Stimulated activated CD4-positive, alpha-beta T cell treated with anti-CD3 and anti-CD28 coated beads, Interleukin-12 subunit alpha, Interleukin-12 subunit beta, amount 100 ng/mL, for 4 hours (primary cell): Measurements from ENCODE around the gene UBR7.
"Not testable (repeated sequence)": the region's sequence is repeated elsewhere in the genome, so short reads cannot be mapped to it uniquely, and the experiment has no call there.

Source experiments
- DNase-seq: peaks from one replicate; pipeline ENCODE4 v3.0.0-alpha.2; 2020

Gene UBR7

DNA sequence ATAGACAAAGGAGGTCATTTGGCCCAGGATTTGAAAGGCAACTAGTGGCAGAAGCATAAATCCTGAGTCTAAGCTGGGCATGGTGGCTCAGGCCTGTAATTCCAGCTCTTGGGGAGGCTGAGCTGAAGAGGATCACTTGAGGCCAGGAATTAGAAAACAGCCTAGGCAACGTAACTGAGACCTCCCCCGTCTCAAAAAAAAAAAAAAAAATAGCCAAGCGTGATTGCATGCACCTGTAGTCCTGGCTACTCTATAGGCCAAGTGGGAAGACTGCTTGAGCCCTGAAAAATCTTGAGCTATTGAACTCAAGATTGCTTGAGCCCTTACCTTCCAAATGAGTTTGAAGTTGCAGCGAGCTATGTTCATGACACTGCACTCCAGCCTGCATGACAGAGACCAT, 8.0 kb upstream of the UBR7 start:
- no peak for DNase-seq

- DNase-seq: no peak
Observed at GRCh38 chr14:93200553-93200952, 6.5 kb upstream of the UBR7 start.

DNA sequence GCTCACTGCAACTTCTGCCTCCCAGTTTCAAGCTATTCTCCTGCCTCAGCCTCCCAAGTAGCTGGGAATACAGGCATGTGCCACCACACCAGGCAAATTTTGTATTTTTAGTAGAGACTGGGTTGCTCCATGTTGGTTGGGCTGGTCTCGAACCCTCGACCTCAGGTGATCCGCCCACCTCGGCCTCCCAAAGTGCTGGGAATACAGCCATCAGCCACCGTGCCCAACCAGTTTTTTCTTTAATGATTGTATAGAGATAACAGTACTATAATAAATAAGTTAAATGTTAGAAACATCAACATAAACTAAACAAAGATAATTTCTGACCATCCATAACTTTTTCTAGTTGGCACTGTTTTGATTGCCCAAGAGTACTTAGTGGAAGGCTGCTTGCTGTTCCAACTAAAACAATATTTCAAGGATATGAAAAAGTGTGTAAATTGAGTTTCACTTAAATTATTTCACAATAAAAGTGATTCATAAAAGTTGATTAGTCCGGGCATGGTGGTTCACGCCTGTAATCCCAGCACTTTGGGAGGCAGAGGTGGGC, 5.8 kb upstream of the UBR7 start:
- DNase-seq: no peak

DNA sequence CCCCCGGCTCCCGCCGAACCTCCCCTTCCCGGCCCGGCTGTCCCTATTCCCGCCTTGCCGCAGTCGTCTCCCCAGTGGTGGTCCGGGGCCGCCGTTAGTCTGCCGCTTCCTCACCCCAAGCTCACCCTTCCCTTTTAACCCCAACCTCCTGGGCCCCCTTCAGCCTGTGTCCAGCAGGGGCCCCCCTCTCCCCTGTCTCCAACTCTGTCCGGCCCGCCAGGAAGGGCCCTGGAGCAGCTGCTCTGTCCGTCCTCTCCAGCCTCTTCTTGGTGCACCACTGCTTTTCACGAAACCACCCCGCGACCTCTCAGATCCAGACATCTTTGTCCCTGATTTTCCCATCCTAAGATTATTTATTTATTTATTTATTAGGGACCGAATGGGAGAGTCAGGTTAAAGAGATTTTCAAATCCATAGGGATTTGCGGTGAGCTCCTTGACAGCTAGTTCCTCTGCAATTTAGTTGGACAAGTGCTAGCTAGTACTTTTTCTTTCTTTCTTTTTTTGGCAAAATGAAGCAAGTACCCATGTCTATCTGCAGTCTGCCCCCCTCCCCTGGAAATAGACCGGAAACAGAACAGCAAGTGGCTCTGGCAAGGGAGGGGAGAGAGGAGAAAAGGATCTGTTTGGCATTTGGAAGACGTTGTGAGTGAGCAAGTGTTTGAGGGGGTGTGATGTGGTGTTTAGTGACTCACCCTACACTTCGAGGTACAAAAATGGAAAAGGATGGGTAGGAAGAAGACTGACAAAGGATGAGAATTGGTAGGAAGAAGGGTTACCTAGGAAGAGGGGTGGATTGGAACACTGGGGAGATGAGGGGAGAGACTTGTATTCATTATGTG, 632 bp downstream of the UBR7 start:
- DNase-seq: no peak

DNA sequence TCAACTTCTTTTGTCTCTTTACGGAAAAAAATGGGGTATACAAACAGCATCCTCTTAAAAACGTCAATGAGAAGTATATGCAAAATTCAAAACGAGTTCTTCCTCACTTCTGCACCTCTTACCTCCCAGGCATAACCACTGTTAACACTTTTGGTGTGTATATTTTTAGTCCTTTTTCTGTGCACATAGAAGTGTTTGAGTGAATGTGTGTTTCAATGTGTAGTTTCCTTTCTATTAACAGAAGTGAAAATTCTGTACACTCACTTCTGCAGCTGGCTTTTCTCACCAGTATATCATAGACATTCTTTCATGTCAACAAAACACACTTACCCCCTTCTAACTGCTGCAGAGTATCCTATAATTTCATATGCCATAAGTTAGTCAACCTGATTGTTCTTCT, 5.4 kb downstream of the UBR7 start:
- DNase-seq: no peak

- DNase-seq: no peak
Observed at GRCh38 chr14:93214598-93214997, 7.5 kb downstream of the UBR7 start.

GRCh38 chr14:93219103-93219726, 12.2 kb downstream of the UBR7 start:
- peak; percentile 15 for DNase-seq

DNA sequence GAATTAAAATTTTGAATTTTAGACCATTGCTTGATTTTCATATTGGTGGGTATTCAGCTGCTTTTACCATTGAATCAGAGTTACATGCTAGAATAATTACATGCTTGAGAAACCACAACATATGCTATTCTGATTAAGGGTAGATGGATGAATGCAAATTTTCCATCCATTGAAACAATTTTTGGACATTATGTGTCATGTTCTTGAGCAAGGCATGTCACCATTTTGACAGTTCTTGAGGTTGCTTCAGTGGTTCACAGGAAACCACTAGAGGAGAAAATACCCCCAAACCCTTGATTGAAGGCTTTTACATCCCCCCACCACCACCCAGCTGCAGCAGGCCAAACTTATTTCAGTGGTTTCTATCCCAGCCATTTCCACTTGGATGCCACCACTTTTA, 13.5 kb downstream of the UBR7 start:
- no peak for DNase-seq

DNA sequence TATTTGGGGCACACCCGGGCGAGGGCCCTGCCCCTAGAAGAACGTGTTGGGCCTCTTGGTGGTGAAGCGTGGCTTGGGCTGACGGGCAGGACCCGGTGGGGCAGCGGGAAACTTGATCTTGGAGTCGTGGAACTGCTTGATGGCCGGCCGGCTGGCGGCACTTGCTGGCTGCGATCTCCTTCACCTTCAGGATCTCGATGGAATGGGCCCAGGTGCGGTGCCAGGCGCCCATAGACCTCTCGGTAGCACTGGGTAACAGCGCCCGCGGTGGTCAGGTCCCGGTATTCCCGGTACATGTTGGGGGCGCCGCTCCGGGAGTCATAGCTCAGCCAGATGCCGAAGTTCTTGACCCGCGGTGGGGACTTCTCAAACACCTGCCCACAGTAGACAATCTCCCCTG, 16.5 kb downstream of the UBR7 start:
- no peak for DNase-seq

DNA sequence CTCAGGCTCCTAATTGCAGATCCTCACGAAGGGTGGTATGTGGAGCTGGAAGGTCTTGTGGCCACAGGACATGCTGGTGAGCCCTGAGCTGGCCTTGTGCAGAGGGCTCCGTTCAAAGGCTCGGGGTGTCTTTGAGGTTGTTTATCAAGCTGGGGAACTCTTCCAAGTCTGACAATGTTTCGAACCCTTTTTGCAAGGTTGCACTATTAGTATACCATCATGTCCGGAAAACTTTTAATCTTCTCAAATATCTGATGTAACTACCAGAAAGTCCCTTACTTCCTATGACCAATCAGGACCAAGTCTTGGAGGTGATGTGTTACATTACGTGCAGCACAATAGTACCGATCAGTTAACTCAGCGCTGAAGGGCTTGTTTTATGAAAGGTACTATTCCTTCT, 21.5 kb downstream of the UBR7 start:
- DNase-seq: no peak

DNA sequence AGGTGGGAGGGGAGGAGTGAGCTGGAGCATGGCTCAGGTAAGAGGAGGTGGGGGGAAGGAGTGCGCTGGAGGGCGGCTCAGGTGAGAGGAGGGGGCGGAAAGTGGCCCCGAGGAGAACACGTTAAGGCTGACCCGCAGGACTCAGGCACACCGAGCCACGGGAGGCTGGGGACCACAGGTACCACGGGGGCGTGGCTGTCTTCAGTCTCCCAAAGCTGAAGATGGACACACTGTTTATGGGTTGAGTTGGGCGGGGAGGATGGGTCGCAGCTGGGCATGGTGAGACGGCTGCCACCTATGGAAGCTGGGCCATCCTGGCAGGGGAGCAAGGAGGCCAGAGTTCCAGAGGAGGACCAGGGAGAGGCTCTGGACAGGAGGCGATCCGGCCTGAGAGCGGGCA, 23.5 kb downstream of the UBR7 start:
- no peak for DNase-seq

DNA sequence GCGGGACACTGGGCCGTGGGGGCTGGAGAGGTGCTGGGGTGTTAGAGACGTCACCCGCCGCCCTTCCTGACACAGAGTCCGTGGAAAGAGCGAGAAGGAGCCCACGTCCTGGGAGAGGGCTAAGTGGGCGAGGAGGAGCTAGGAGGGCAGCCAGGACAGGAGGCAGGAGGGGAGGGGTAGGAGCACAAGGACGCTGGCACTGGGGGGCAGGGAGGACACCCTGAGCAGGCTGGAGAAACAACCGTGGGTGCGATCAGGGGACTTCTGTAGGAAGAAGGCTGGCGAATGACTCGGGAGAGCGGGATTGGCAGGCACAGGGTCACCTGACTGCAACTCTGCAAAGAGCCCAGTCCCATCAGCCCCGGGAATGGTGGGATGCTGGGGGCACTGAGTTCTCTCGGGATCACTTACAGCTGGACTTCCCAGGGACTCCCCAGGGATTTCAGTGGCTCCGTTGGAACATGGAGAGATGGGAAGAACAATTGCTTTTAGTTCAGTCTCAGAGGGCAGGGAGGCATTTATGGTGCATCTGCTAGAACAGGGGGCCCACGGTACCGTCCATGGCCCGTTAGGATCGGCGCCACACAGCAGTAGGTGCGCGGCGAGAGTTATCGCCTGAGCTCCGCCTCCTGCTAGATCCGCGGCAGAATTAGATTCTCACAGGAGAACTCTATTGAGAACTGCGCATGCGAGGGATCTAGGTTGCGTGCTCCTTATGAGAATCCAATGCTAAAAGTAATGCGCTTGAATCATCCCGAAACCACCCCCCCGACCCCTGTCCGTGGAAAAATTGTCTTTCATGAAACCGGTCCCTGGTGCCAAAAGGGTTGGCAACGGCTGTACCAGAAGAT, 24.3 kb downstream of the UBR7 start:
- no peak for DNase-seq

GRCh38 chr14:93232159-93232558, 25.1 kb downstream of the UBR7 start:
- no peak for DNase-seq

- not testable (repeated sequence) for DNase-seq
Observed at GRCh38 chr14:93233078-93233477, 26.0 kb downstream of the UBR7 start.

DNA sequence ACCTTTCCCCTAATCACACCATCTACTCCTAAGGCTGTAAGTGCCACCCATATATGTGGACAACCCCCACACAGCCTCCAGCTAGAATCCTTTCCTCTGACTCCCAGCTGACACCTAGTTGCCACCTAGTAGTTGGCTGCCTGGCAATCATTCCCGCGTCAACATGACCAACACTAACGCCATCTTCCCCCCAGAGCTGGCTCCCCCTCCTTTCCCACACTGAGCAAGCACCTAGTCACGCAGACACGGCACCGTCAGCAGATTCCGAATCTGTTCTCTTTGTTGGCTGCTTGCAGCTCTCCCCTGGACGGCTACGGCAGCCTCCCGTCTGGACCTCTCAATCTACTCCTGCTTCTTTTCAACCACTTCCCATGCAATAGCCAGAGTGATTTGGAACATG, 27.7 kb downstream of the UBR7 start:
- no peak for DNase-seq

DNA sequence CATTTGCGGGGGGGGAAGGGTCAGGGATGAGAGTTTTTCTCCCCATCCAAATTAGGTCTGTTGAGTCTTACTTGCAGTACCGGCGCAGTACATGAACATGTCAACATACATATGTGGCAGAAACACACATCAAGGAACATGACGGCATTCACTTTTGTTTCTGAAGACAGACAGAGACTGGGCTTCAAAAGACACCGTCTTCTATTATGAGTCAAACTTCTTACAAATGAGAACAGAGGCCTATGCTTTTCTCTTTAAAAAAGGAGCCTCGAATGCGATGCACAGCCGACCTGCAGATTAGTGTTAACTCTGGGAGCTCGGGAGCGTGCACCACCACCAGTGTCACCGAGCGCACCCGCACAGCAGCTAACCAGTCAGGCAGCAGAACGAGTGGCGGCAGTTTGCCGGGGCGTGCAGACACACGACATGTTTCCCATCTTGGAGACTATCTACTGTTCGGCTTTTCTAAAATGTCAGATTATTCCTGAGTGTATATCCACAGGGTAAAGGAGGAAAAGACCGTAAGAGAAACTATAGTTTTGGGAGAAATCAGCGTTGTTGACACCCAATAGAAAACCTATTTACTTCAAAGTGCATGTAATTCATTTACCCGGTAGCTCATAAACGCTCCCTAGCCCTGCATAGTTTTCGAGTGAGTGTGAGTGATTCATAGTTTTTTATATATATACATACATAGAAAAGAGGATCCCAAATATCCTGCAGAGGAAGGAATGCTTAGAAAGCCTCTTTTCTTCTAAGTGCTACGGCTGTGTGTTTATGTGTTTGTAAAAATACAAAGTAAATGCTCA, 33.0 kb downstream of the UBR7 start:
- DNase-seq: no peak

- no peak for DNase-seq
Observed at GRCh38 chr14:93240678-93241000, 33.6 kb downstream of the UBR7 start.

DNA sequence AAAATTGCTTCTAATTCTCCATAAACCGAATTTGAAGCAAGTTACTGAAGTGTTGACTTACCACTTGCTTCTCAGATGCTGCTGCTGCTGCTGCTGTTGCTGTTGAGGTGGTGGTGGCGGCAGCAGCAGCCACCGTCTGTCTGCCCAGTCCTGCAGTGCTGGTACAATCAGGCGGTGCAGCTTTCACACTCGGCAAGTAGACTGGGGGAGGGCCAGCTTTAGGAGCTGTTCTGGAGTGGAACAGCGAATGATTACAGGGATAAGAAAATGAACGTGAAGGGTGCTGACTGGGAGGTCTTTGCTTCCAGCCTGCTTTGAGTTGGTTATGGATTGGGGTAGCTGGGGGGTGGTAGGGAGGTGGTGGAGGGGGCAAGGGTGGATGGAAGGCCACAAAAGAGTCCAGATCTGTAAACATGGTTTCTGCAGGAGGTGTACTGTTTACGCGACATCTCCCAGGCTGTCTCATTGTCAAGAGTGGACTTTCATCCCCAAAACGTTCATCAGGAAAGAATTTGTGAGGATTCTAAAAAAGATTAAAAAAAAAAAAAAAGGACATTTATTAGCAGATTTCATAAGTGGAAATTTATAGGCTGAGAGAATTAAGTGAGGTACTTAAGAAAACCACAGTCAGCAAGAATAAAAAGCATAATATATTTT, 38.8 kb downstream of the UBR7 start:
- no peak for DNase-seq

- DNase-seq: no peak
Observed at GRCh38 chr14:93246534-93246933, 39.5 kb downstream of the UBR7 start.

DNA sequence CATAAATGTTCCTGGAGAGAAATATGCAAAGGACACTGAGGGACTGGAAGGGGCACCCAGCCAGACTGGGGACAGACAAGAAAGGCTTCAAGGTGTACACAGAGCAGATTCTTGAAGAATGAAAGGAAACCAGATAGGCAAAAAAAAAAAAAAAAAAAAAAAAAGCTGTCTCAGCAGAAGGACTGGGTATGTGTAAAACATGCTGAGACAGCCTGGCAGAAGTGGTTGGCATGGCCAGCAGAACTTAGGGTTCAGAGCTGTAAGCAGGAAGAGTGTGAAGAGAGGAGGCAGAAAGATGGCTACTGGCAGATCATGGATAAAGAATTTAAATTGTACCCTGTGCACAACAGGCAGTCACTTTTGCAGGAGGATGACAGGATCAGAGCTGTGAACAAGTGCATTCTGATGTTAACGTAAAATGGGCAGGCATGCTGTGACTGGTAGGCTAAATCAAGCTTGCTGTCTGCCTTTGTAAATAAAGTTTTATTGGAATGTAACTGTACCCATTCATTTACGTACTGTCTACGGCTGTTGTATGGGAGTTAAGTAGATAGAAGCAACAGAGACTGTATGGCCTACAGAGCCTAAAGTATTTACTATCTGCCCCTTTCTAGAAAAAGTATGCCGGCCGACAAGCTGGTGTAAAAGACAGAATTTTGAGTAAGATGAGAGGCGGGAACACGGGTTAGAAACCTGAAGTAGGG, 42.2 kb downstream of the UBR7 start:
- DNase-seq: no peak

- no peak for DNase-seq
Observed at GRCh38 chr14:93262446-93262845, 55.4 kb downstream of the UBR7 start.

DNA sequence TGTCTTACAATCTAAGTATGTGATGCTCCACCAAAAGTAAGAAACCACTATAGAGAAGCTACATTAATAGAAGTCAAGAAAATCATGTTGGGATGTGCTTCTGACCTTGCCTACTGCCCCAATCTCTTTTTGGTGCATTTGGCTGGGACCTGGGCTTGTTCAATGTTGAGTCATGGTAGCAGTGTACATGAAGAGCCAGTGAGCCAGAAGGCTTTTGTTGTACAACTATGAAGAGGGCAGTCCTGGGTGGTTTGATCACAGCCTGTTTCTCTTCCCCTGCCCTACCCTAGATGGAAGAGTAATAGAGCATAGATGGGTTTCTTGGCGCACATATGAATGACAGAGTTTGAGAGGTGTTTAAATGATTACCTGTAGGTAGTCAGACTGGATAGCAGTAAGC, 56.4 kb downstream of the UBR7 start:
- no peak for DNase-seq
